ENCODE data around the gene FGGY.

FGGY gene

GRCh38 chr1:59657873-59658465, 361.1 kb downstream of the FGGY start:
- no peak for DNase-seq
- TF ChIP-seq POLR2A (IDR thresholded peaks at IDR 0.05; ENCODE audit: low read length) (no peak), GATA1 (IDR thresholded peaks at IDR 0.05; ENCODE audit: low read depth, low read length) (no peak)

GRCh38 chr1:59664166-59664565, 367.3 kb downstream of the FGGY start:
- no peak for DNase-seq
- no peak for TF ChIP-seq GATA1 (IDR thresholded peaks at IDR 0.05; ENCODE audit: low read depth, low read length)
- TF ChIP-seq POLR2A (IDR thresholded peaks at IDR 0.05; ENCODE audit: low read length): no peak

- DNase-seq: no peak
- no peak for TF ChIP-seq POLR2A (IDR thresholded peaks at IDR 0.05; ENCODE audit: low read length)
- no peak for TF ChIP-seq GATA1 (IDR thresholded peaks at IDR 0.05; ENCODE audit: low read depth, low read length)
These were observed 369.2 kb downstream of the FGGY start for GRCh38 chr1:59666106-59666505.

GRCh38 chr1:59667020-59667419, 370.1 kb downstream of the FGGY start:
- no peak for TF ChIP-seq POLR2A (IDR thresholded peaks at IDR 0.05; ENCODE audit: low read length)
- TF ChIP-seq GATA1 (IDR thresholded peaks at IDR 0.05; ENCODE audit: low read depth, low read length): no peak
- DNase-seq: no peak

- no peak for DNase-seq
- TF ChIP-seq GATA1 (IDR thresholded peaks at IDR 0.05; ENCODE audit: low read depth, low read length) (no peak), POLR2A (IDR thresholded peaks at IDR 0.05; ENCODE audit: low read length) (no peak)
These were observed 372.9 kb downstream of the FGGY start for GRCh38 chr1:59669752-59670312.

GRCh38 chr1:59670662-59671061, 373.8 kb downstream of the FGGY start:
- TF ChIP-seq POLR2A (IDR thresholded peaks at IDR 0.05; ENCODE audit: low read length): no peak
- TF ChIP-seq GATA1 (IDR thresholded peaks at IDR 0.05; ENCODE audit: low read depth, low read length): no peak
- no peak for DNase-seq

GRCh38 chr1:59671066-59671952, 374.4 kb downstream of the FGGY start:
- TF ChIP-seq POLR2A (IDR thresholded peaks at IDR 0.05; ENCODE audit: low read length) (no peak), GATA1 (IDR thresholded peaks at IDR 0.05; ENCODE audit: low read depth, low read length) (no peak)

GRCh38 chr1:59671953-59672305, 375.0 kb downstream of the FGGY start:
- no peak for DNase-seq
- TF ChIP-seq POLR2A (IDR thresholded peaks at IDR 0.05; ENCODE audit: low read length): no peak
- no peak for TF ChIP-seq GATA1 (IDR thresholded peaks at IDR 0.05; ENCODE audit: low read depth, low read length)

More at GRCh38 chr1:59671066-59671952, 374.4 kb downstream of the FGGY start:
- DNase-seq: no peak

GRCh38 chr1:59672851-59673572, 376.1 kb downstream of the FGGY start:
- no peak for DNase-seq
- TF ChIP-seq GATA1 (IDR thresholded peaks at IDR 0.05; ENCODE audit: low read depth, low read length): no peak
- TF ChIP-seq POLR2A (IDR thresholded peaks at IDR 0.05; ENCODE audit: low read length): no peak

GRCh38 chr1:59673573-59674450, 376.9 kb downstream of the FGGY start:
- no peak for TF ChIP-seq POLR2A (IDR thresholded peaks at IDR 0.05; ENCODE audit: low read length)
- no peak for TF ChIP-seq GATA1 (IDR thresholded peaks at IDR 0.05; ENCODE audit: low read depth, low read length)

GRCh38 chr1:59674595-59674994, 377.7 kb downstream of the FGGY start:
- TF ChIP-seq GATA1 (IDR thresholded peaks at IDR 0.05; ENCODE audit: low read depth, low read length): no peak
- no peak for TF ChIP-seq POLR2A (IDR thresholded peaks at IDR 0.05; ENCODE audit: low read length)
- DNase-seq: no peak

More at GRCh38 chr1:59673573-59674450, 376.9 kb downstream of the FGGY start:
- no peak for DNase-seq

- DNase-seq: no peak
- no peak for TF ChIP-seq POLR2A (IDR thresholded peaks at IDR 0.05; ENCODE audit: low read length)
- TF ChIP-seq GATA1 (IDR thresholded peaks at IDR 0.05; ENCODE audit: low read depth, low read length): no peak
These were observed 379.0 kb downstream of the FGGY start for GRCh38 chr1:59675936-59676335.

GRCh38 chr1:59678040-59678439, 381.1 kb downstream of the FGGY start:
- TF ChIP-seq POLR2A (IDR thresholded peaks at IDR 0.05; ENCODE audit: low read length): no peak
- no peak for TF ChIP-seq GATA1 (IDR thresholded peaks at IDR 0.05; ENCODE audit: low read depth, low read length)
- no peak for DNase-seq
